GM06990 (cell line): Measurements from ENCODE around the gene GLCCI1.
A peak's percentile ranks its signal among the peaks of the same experiment; 100 is the strongest.

Source experiments
- DNase-seq: peaks from one replicate; pipeline ENCODE4 v3.0.0-alpha.2; 2011; ENCODE audit not compliant: insufficient read length; ENCODE audit errors: extremely low read depth
- H3K27me3 ChIP-seq: replicated peaks from 2 replicates; pipeline ENCODE4 v1.6.0; 2011; ENCODE audit warnings: low read length; ENCODE audit not compliant: control insufficient read depth, insufficient read depth
- H3K36me3 ChIP-seq: 2 replicates; pipeline ENCODE4 v1.5.1; 2011; ENCODE audit warnings: low read length; ENCODE audit not compliant: control insufficient read depth, insufficient read depth
- H3K4me3 ChIP-seq: replicated peaks from 2 replicates; pipeline ENCODE4 v1.5.1; 2011; ENCODE audit warnings: low read depth, mild to moderate bottlenecking, control low read depth, low read length
- CTCF ChIP-seq: IDR thresholded peaks from 2 replicates; pipeline ENCODE4 v1.5.1; 2011; ENCODE audit warnings: low read length, control low read depth, mild to moderate bottlenecking, inconsistent platforms; ENCODE audit not compliant: insufficient read depth, poor library complexity, severe bottlenecking

The GLCCI1 gene

GRCh38 chr7:7933915-7934526 is 34.6 kb upstream of the GLCCI1 start:
- no peaks in the 10 kb centered on the region; the same call in 1 of the 2 replicates for H3K36me3 ChIP-seq
- H3K27me3 ChIP-seq: no peaks in the 10 kb centered on the region
- H3K4me3 ChIP-seq: no peak overlapping the region
- no peak for TF ChIP-seq CTCF
- no peak for DNase-seq

GRCh38 chr7:7934945-7935344 is 33.7 kb upstream of the GLCCI1 start:
- TF ChIP-seq CTCF: no peak
- H3K27me3 ChIP-seq: no peaks in the 10 kb centered on the region
- no peaks in the 10 kb centered on the region; the same call in 1 of the 2 replicates for H3K36me3 ChIP-seq
- no peak for DNase-seq
- no peak overlapping the region for H3K4me3 ChIP-seq

GRCh38 chr7:7938471-7938870 is 30.1 kb upstream of the GLCCI1 start:
- no peak for DNase-seq
- no peaks in the 10 kb centered on the region for H3K27me3 ChIP-seq
- H3K4me3 ChIP-seq: no peak overlapping the region
- TF ChIP-seq CTCF: no peak
- no peaks in the 10 kb centered on the region; the same call in 1 of the 2 replicates for H3K36me3 ChIP-seq

GRCh38 chr7:7943951-7944350 is 24.6 kb upstream of the GLCCI1 start:
- Histone ChIP-seq H3K27me3 (no peaks in the 10 kb centered on the region), H3K36me3 (no peaks in the 10 kb centered on the region), H3K4me3 (peak overlapping the region; percentile 31; the same call in 1 of the 2 replicates)
- TF ChIP-seq CTCF: no peak
- DNase-seq: no peak

GRCh38 chr7:7944619-7945282 is 23.8 kb upstream of the GLCCI1 start:
- Histone ChIP-seq H3K4me3 (peak overlapping the region; percentile 31), H3K27me3 (no peaks in the 10 kb centered on the region), H3K36me3 (no peaks in the 10 kb centered on the region)
- TF ChIP-seq CTCF: peak; percentile 17
- peak; percentile 81 for DNase-seq
